Measurements from ENCODE around the gene DCST1.

DNA sequence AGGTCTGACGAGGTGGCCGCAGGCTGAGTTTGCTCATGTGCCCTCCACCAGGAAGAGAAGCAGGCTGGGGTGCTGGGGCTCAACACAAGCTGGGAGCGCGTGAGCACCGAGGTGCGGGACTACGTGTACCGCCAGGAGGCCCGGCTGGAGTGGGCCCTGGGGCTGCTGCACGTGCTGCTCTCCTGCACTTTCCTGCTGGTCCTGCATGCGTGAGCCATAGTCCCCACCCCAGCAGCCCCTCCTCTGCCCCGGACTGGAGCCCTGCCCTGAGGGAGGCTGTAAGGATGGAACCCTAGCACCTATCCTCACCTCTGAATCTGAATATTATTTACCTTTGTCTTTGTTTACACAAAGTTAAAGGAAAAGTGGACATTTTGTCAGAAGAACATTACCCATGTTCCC is 9.7 kb downstream of the DCST1 start:
- TF ChIP-seq GATA2 (IDR thresholded peaks at IDR 0.05; ENCODE audit: low read depth, low read length) (no peak), GATA3 (IDR thresholded peaks at IDR 0.05; ENCODE audit: low read depth, low read length) (no peak)

Measured in SH-SY5Y (cell line).